RWPE1 (cell line): ENCODE results near the gene CD226.

Source experiments
- CTCF ChIA-PET: fragments of 350-600 bp; sonication (Branson Sonifier 250); formaldehyde crosslinking; extraction: SDS; loops from one replicate; lab custom pipeline; 2021; lab: Yijun Ruan, JAX
- POLR2A ChIA-PET: fragments of 400-600 bp; formaldehyde crosslinking; extraction: SDS; loops from one replicate; lab custom pipeline; 2020; ENCODE audit warnings: antibody characterized with exemption; ENCODE audit not compliant: low non-redundant PET; lab: Yijun Ruan, JAX
- DNase-seq: peaks from one replicate; pipeline ENCODE4 v3.0.0; 2012; ENCODE audit warnings: low spot score
- H3K27ac ChIP-seq: fragments of 450-650 bp; 2 replicates; pipeline ENCODE4 v1.5.1; 2017
- CTCF ChIP-seq: fragments of 450-650 bp; conservative IDR thresholded peaks from 2 replicates; pipeline ENCODE4 v1.5.1; 2017; ENCODE audit warnings: low read depth, mild to moderate bottlenecking

CD226 gene

GRCh38 chr18:69956665-69957620 is 9.3 kb upstream of the CD226 start:
- CTCF ChIA-PET: interaction anchor here (0.6 kb wide), 1 partner anchor 98 kb away, joined by 3 read pairs; no protein-coding TSS in a partner anchor
- POLR2A ChIA-PET: no interaction called here
- no peak overlapping the region for H3K27ac ChIP-seq
- TF ChIP-seq CTCF: no peak
- no peak for DNase-seq

DNA sequence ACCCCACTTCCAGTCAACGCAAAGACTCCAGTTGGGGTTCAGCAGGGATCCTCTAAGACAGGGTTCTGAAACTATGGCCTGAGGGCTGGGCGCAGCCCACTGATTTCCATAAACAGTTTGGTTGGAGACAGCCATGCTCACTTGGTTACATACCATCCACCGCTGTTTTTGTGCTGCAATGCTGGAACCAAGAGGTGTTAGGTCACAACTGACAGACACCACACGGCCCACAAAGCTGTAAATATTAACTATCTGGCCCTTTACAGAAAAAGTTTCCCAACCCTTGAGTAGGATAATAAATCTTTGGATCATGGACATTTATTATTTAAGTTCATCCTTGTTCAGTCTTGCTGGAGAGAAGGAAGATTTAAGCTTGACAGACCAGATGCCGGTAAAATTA is 8.4 kb upstream of the CD226 start:
- POLR2A ChIA-PET: no interaction called here
- no peak overlapping the region for H3K27ac ChIP-seq
- CTCF ChIA-PET: no interaction called here
- no peak for DNase-seq
- TF ChIP-seq CTCF: no peak

GRCh38 chr18:69954719-69955480 is 7.2 kb upstream of the CD226 start:
- POLR2A ChIA-PET: interaction anchor here (0.5 kb wide), 1 partner anchor 19 kb away, joined by 3 read pairs; no protein-coding TSS in a partner anchor
- TF ChIP-seq CTCF: no peak
- CTCF ChIA-PET: no interaction called here

DNA sequence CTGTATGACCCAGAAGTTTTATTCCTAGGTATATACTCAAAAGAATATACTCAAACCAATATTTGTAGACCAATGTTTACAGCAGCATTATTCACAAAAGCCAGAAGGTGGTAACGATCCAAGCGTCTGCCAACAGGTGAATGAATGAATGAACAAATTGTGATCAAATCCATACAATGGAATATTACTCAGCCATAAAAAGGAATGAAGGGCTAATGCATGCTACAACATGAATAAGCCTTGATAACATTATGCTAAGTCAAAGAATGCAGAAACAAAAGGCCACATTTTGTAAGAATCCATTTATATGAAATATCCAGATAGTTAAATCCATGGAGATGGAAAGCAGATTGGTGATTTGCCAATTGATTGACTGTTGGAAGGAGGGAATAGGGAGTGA is 5.5 kb upstream of the CD226 start:
- CTCF ChIA-PET: no interaction called here
- no peak for DNase-seq
- no peak overlapping the region for H3K27ac ChIP-seq
- POLR2A ChIA-PET: no interaction called here
- TF ChIP-seq CTCF: no peak

More at GRCh38 chr18:69954719-69955480, 7.2 kb upstream of the CD226 start:
- DNase-seq: no peak
- H3K27ac ChIP-seq: no peak overlapping the region

DNA sequence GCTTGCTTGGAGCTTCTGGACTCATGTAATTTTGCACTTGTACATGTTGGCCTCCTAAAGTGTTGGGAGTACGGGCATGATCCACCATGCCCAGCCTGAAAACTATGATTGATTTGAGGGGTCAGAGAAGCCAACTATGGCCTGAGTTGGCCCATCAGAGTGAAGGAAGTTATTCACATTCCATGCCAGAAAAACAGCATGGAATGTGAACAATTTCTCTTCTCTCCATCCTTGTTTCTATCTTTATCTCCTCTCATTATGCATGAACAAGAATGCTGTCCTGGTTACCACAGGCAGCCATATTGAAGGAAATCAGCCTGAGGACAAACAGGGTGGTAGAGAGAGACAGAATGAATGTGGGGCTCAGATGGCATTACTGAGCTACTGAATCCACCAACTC is 3.5 kb upstream of the CD226 start:
- no peak for TF ChIP-seq CTCF
- no peak overlapping the region for H3K27ac ChIP-seq
- no peak for DNase-seq
- POLR2A ChIA-PET: no interaction called here
- CTCF ChIA-PET: no interaction called here

DNA sequence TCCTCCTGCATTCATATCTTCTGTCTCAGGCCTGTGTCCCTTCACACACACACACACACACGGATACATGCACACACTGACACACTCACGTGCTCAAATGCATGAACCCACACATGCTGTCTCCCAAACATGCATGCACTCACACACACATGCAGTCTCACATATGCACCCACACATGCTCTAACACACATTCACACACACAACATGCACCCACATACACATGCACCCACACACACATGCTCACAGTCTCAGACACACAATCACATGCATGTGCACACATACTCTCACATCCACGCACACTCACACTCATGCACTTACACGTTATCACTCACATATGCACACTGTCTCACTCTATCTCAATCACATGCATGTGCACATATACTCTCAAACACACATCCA is 1.9 kb upstream of the CD226 start:
- H3K27ac ChIP-seq: no peak overlapping the region
- TF ChIP-seq CTCF: no peak
- ChIA-PET POLR2A (no interaction called here), CTCF (no interaction called here)
- DNase-seq: no peak
